ENCODE data around the gene PTPRJ.
"Not testable (repeated sequence)": the region's sequence is repeated elsewhere in the genome, so short reads cannot be mapped to it uniquely, and the experiment has no call there.

The PTPRJ gene

GRCh38 chr11:48116437-48117228 is 136.3 kb downstream of the PTPRJ start:
- DNase-seq = peak in 3 of 42 donors; percentile 35 to 63 (median 35)
- intact Hi-C loops (cut with DNase I) = no loop called here

- intact Hi-C loops (cut with DNase I) = no loop called here
- peak in 1 of 42 donors; percentile 29 for DNase-seq
These were observed 141.9 kb downstream of the PTPRJ start for GRCh38 chr11:48122246-48122645.

- DNase-seq = peak in 1 of 42 donors; percentile 32
- intact Hi-C loops (cut with DNase I) = no loop called here
These were observed 142.3 kb downstream of the PTPRJ start for GRCh38 chr11:48122656-48123055.

GRCh38 chr11:48123254-48123875 is 143.0 kb downstream of the PTPRJ start:
- peak in 1 of 42 donors; percentile 24 for DNase-seq
- intact Hi-C loops (cut with DNase I) = no loop called here

GRCh38 chr11:48123934-48124755 is 143.8 kb downstream of the PTPRJ start:
- peak in 2 of 42 donors; percentile 38 to 41 for DNase-seq
- intact Hi-C loops (cut with DNase I) = no loop called here

GRCh38 chr11:48124880-48125279 is 144.5 kb downstream of the PTPRJ start:
- intact Hi-C loops (cut with DNase I) = no loop called here
- DNase-seq = peak in 5 of 42 donors; percentile 39 to 58 (median 43)

GRCh38 chr11:48125866-48126265 is 145.5 kb downstream of the PTPRJ start:
- intact Hi-C loops (cut with DNase I) = no loop called here
- DNase-seq = peak in 1 of 42 donors; percentile 28

GRCh38 chr11:48127521-48128183 is 147.3 kb downstream of the PTPRJ start:
- intact Hi-C loops (cut with DNase I) = no loop called here
- peak in 1 of 42 donors; percentile 33 for DNase-seq

GRCh38 chr11:48129697-48130395 is 149.5 kb downstream of the PTPRJ start:
- peak in 1 of 42 donors; percentile 33 for DNase-seq
- intact Hi-C loops (cut with DNase I) = no loop called here

GRCh38 chr11:48134221-48134922 is 154.0 kb downstream of the PTPRJ start:
- intact Hi-C loops (cut with DNase I) = no loop called here
- DNase-seq = peak in 1 of 42 donors; percentile 36

- DNase-seq = peak in 17 of 42 donors; percentile 7 to 77 (median 29)
- intact Hi-C loops (cut with DNase I) = no loop called here
These were observed 157.9 kb downstream of the PTPRJ start for GRCh38 chr11:48138222-48138621.

- intact Hi-C loops (cut with DNase I); DNase-seq: not testable (repeated sequence)
These were observed 159.5 kb downstream of the PTPRJ start for GRCh38 chr11:48139896-48140295.

- DNase-seq = no peak
- intact Hi-C loops (cut with DNase I) = no loop called here
These were observed 161.2 kb downstream of the PTPRJ start for GRCh38 chr11:48141475-48142122.

- intact Hi-C loops (cut with DNase I) = no loop called here
- DNase-seq = no peak
These were observed 162.5 kb downstream of the PTPRJ start for GRCh38 chr11:48142889-48143288.

- intact Hi-C loops (cut with DNase I) = no loop called here
These were observed 168.4 kb downstream of the PTPRJ start for GRCh38 chr11:48148749-48149148.

GRCh38 chr11:48150213-48150612 is 169.9 kb downstream of the PTPRJ start:
- no peak for DNase-seq
- intact Hi-C loops (cut with DNase I) = no loop called here

More at GRCh38 chr11:48148749-48149148, 168.4 kb downstream of the PTPRJ start:
- no peak for DNase-seq

GRCh38 chr11:48154151-48154550 is 173.8 kb downstream of the PTPRJ start:
- intact Hi-C loops (cut with DNase I) = no loop called here

More at GRCh38 chr11:48154151-48154550, 173.8 kb downstream of the PTPRJ start:
- no peak for DNase-seq
